ENCODE data around the gene RAI1.

Gene RAI1

DNA sequence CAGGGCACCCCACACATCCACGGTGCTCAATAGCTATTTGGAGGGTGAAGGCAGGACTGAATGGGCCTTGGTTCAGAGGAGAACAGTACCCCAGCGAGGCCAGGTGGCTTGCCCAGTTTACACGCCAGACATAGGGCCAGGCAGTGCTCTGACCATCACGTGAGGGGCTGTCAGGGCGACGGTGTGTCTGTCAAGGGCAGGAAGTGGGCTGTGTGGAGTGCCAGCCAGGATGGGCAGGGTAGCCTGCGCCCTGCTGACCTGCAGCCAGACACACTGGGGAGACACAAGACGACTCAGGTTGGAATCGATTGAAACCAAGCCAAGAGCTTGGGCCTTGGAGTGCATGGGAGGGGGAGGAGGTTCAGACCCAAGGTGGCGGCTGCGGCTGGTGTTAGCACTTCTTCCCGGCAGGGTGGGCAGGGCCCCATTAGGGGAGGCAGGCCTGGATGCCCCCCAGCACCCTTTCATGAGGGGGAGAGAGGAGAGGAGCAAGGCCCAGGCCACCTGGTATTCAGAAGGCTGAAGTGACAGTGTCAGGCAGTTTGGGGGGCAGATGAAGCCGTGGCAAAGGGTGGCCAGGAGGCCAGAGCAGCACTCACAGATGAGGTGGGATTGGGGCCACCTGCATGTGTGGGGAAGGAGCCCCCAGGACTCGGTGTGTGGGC lies 87.3 kb downstream of the RAI1 start:
- Mint-ChIP-seq H3K4me3 (no peak overlapping the region), H3K27me3 (no peaks in the 10 kb centered on the region), H3K36me3 (no peaks in the 10 kb centered on the region), H3K4me1 (ENCODE audit: low read depth) (peaks cover 30% of the 10 kb centered on the region), H3K9me3 (ENCODE audit: low read depth) (no peaks in the 10 kb centered on the region), H3K27ac (no peak overlapping the region)

DNA sequence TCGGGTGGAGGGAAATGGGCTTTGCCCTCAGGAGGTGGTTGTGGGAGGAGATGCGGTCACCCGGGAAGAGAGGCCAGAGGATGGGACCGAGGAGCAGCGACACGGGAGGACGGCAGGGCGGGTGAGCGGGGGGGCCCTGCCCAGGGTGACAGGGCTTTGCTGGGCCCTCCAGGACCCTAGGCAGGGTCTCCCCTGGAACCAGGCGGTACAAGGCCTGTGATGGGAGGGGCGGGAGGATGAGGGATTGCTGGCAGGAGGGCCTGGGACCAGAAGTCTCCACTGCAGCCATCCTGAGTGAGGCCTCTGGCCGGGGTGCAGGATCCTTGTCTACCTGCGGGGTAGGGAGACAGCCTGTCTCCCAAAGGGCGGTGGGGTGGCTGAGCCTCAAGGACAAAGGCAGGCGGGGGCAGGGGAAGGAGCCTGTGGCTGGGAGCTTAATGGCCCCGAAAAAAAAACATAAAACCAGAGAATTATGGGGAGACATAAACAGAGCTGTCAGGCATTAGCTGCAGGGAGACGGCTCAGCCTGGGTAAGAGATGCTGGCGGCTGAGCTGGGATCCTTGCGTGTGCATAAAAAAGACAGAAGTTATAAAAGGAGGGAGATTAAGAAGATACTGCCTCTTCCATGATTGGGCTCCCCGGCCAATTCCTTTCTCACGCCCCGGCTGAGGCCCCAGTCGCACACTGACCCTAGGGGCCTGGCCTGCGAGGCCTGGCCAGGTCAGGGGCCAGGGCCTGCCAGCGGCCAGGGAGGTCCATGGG lies 88.8 kb downstream of the RAI1 start:
- H3K4me3 Mint-ChIP-seq, result no peak overlapping the region
- no peaks in the 10 kb centered on the region for H3K27me3 Mint-ChIP-seq
- no peaks in the 10 kb centered on the region for H3K9me3 Mint-ChIP-seq (ENCODE audit: low read depth)
- no peaks in the 10 kb centered on the region for H3K36me3 Mint-ChIP-seq
- H3K4me1 Mint-ChIP-seq (ENCODE audit: low read depth), result peaks cover 22% of the 10 kb centered on the region
- no peak overlapping the region for H3K27ac Mint-ChIP-seq

DNA sequence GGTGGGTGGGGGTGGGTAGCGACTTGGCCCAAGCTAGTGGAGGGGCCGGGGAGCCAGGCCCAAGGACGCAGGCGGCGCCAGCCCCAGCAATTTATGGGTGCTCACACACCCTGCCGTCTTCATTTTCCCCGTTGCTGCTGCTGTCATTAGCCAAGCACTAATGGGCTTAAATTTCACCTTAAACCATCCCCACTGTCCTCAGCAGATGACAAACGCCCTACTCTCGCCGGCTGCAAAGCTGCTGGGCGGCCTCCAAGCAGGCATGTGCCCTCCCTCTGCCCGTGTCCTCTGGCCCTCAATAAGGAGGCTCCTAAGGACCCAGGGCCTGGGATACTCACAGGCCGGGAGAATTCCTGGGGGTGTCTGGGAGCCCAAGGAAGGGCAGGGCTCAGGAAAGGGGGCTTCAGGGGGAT lies 89.4 kb downstream of the RAI1 start:
- no peaks in the 10 kb centered on the region for H3K9me3 Mint-ChIP-seq (ENCODE audit: low read depth)
- no peak overlapping the region for H3K27ac Mint-ChIP-seq
- no peaks in the 10 kb centered on the region for H3K27me3 Mint-ChIP-seq
- no peaks in the 10 kb centered on the region for H3K36me3 Mint-ChIP-seq
- peaks cover 18% of the 10 kb centered on the region for H3K4me1 Mint-ChIP-seq (ENCODE audit: low read depth)
- no peak overlapping the region for H3K4me3 Mint-ChIP-seq

DNA sequence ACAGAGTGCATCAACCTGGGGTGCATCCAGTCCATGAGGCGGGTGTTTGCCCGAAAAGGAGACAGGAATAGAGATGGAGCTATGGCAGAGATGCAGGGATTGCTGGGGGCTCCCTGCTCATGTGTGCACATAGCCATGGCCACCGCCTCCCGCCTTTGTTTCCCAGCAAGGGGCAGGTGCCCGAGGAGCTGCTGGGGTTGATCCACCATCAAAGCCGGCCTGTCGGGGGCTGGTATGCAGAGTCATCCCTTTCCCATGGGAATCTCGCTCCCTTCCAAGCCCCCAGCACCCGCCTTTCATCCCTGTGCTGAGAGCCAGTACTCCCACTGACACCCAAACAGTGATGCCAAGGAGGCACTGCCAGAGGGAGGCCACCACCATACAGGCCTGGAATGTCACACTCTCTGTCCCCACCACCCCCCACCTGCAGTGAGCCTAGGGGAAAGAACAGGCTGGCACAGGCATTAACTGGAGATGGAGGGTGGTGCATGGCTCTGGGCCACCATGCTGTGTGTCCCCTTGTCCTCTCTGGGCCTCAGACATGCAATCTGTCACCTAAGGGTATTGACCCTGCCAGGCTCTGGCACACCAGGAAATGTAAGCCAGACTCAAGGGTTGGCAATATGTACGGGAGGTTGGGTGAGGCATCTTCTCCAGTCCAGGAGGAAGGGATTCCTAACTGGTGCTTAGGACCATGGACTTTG lies 90.4 kb downstream of the RAI1 start:
- Mint-ChIP-seq H3K36me3 (no peaks in the 10 kb centered on the region), H3K27me3 (no peaks in the 10 kb centered on the region), H3K4me1 (ENCODE audit: low read depth) (peaks cover 9% of the 10 kb centered on the region), H3K27ac (no peak overlapping the region), H3K9me3 (ENCODE audit: low read depth) (no peaks in the 10 kb centered on the region), H3K4me3 (no peak overlapping the region)

DNA sequence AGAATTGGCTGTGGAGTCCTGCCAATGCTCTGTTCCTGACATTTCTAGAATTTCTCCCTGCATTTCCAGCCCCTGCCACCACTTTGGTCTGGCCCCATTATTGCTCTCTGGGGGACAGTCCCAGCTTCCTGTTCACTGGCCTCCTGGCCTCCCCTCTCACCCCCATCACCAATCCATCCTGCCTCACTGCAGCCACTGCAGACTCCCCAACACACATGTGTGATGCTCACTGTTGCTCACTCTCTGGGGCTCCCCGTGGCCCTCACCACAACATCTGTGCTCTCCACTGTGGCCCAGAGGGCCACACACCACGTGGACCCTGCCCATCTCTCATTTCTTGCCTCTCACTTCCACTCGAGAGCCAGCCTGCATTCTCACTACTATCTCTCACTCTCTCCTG lies 91.0 kb downstream of the RAI1 start:
- no peak overlapping the region for H3K27ac Mint-ChIP-seq

DNA sequence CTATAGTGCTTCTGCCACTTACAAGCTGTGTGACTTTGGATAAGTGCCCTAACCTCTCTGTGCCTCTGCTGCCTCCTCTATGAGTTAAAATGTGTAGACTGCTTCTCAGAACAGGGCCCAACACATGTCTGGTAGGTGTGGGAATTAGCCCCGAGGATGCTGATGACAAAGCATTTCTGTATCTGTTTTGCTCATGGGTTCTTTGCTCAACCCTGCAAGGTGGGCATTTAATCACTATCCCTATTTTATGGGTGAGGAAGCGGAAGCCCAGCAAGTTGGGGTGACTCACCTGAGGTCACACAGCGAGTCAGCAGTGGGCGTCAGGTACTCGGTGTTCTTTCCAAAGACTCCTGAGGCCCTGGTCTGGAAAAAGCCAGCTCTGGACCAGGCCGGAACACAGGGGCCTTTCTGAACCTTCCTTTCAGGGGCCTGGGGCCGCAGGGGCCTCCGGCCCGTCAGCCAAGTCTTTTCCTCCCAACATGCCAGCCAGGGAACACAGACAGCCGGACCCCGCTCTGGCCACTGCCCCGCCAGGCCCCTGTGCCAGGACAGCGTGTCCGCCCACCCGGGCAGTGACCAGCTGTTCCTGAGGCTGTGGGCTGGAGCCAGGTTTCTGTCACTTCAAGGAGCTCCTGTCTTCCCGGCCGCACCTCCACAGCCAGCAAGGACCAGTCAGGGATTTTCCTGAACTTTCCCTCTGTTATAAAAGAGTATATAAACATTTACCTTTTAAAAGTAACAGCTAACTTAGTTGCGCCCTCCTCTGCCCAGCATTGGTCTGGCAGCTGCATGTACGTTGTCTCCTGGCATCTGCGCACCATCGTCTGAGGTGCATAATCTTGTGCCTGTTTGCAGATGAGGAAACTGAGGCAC lies 93.0 kb downstream of the RAI1 start:
- peak overlapping the region; percentile 6 for H3K27ac Mint-ChIP-seq
- H3K4me1 Mint-ChIP-seq (ENCODE audit: low read depth), result peaks cover 7% of the 10 kb centered on the region
- no peaks in the 10 kb centered on the region for H3K27me3 Mint-ChIP-seq
- H3K4me3 Mint-ChIP-seq, result no peak overlapping the region
- H3K36me3 Mint-ChIP-seq, result no peaks in the 10 kb centered on the region
- no peaks in the 10 kb centered on the region for H3K9me3 Mint-ChIP-seq (ENCODE audit: low read depth)

More for the DNA sequence above, 91.0 kb downstream of the RAI1 start:
- Mint-ChIP-seq H3K36me3 (no peaks in the 10 kb centered on the region), H3K4me3 (no peak overlapping the region), H3K9me3 (ENCODE audit: low read depth) (no peaks in the 10 kb centered on the region), H3K4me1 (ENCODE audit: low read depth) (peaks cover 7% of the 10 kb centered on the region), H3K27me3 (no peaks in the 10 kb centered on the region)

DNA sequence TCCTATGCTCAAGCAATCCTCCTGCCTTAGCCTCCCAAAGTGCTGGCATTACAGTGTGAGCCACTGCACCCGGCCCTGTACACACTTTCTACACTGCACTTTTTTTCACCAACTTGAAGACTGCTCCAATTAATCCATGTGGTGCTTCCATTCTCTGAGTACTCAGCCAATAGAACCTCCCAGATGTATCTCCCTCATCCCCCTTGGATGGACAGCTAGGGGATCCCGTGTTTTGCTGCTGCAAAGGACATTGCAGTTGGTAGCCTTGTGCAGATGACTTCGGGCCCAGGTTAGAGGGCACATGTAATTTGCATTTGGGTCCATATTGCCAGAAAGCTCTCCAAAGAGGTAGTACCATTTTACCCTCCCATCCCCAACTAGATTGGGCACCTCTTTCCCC lies 95.6 kb downstream of the RAI1 start:
- no peak overlapping the region for H3K4me3 Mint-ChIP-seq
- no peaks in the 10 kb centered on the region for H3K27me3 Mint-ChIP-seq
- peaks cover 11% of the 10 kb centered on the region for H3K4me1 Mint-ChIP-seq (ENCODE audit: low read depth)
- H3K36me3 Mint-ChIP-seq, result no peaks in the 10 kb centered on the region
- H3K9me3 Mint-ChIP-seq (ENCODE audit: low read depth), result no peaks in the 10 kb centered on the region
- H3K27ac Mint-ChIP-seq, result no peak overlapping the region

DNA sequence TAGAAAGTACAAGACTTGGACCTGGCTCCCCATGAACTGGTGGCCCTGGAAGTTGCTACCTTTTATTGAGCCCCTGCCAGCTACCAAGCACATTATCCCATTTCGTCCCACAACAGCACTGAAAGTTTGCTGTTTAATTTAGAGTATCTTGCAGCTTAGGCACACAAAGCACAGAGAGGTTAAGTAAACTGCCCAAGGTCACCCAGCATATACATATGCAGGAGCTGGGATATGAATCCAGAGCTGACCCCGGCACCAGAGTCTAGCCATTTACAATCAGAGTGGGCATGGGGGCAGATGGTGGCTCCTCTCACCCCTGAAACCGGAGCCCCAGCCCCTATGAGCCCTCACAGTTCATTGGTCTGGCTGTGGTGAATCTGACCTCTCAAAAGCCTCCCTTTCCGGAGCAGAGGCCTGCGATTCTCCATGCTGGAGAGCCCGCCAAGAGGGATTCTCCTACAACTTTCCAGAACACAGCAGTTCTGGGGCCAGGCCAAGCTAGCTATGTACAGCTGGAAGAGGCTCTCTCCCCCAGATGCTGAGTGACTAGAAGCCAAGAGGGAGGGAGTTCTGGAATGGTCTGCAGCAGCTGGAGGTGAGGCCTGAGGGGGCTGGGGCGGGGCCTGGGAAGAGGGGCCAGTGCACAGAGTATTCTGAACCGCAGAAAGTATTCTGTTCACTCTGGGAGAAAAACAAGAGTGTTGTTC lies 97.2 kb downstream of the RAI1 start:
- Mint-ChIP-seq H3K27ac (no peak overlapping the region), H3K36me3 (no peaks in the 10 kb centered on the region), H3K27me3 (no peaks in the 10 kb centered on the region), H3K4me1 (ENCODE audit: low read depth) (peaks cover 8% of the 10 kb centered on the region), H3K4me3 (no peak overlapping the region), H3K9me3 (ENCODE audit: low read depth) (no peaks in the 10 kb centered on the region)

DNA sequence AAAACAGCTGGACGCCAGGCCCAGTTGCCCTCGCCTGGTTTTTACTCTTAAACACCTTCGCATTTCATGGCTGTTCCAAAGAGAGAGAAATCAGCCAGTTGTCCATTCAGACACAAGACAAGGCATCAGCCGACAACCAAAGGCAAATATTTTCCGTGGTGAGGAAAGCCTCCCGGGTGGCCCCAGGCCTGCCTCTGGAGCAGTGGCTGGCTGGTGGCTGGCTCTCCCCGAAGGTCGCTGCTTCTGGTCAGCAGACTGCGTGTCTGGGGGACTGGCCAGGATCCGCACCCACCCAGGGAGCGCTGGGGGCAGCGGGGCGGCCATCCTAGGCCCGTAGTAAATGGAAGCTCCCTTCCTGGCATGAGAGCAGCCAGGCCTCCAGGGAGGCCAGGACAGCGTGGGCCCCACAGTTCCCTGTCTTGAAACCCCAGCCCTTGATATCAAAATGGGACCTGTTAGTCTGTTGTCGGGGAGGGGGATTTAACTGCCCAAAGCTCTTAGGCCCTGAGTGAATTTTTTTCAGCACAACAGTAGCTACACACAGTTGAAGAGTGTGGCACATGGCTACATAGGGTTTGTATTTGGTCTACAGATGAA lies 97.9 kb downstream of the RAI1 start:
- Mint-ChIP-seq H3K27ac (no peak overlapping the region), H3K4me1 (ENCODE audit: low read depth) (peaks cover 9% of the 10 kb centered on the region), H3K27me3 (no peaks in the 10 kb centered on the region), H3K9me3 (ENCODE audit: low read depth) (no peaks in the 10 kb centered on the region), H3K4me3 (no peak overlapping the region), H3K36me3 (no peaks in the 10 kb centered on the region)

DNA sequence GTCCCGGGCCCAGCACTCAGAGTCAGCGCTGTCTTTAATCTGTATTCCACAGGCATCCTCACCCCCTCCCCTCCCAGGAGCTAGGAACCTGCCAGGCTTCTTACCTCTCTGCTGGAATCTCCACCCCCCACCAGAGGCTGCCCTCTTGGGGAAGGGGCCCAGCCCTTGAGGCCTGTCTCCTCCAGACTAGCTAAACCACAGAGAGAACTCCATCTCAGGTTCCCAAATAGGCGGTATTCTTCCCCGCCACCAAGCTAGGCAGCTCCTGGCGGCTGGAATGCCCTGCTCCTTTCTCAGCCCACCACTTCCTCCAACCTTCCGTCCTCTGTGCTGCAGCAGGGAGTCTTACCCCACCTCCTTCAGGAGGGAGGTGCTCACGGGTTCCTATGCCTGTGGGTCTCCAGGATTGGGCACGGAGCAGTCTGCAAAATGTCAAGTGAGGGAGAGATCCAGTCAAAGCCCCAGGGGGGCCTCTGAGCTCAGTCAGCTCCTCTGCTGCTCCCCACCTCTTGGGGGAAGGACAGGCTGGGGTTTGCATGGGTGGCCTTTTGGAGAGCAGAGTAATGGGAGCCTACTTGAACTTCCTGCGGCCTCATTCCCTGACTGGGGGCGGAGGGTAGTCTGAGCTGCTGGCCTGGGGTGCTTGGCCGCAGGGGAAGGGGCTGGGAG lies 99.8 kb downstream of the RAI1 start:
- peak overlapping the region; percentile 70 for H3K4me3 Mint-ChIP-seq
- H3K4me1 Mint-ChIP-seq (ENCODE audit: low read depth), result peaks cover 23% of the 10 kb centered on the region
- no peaks in the 10 kb centered on the region for H3K36me3 Mint-ChIP-seq
- no peaks in the 10 kb centered on the region for H3K9me3 Mint-ChIP-seq (ENCODE audit: low read depth)
- no peak overlapping the region for H3K27ac Mint-ChIP-seq
- no peaks in the 10 kb centered on the region for H3K27me3 Mint-ChIP-seq

DNA sequence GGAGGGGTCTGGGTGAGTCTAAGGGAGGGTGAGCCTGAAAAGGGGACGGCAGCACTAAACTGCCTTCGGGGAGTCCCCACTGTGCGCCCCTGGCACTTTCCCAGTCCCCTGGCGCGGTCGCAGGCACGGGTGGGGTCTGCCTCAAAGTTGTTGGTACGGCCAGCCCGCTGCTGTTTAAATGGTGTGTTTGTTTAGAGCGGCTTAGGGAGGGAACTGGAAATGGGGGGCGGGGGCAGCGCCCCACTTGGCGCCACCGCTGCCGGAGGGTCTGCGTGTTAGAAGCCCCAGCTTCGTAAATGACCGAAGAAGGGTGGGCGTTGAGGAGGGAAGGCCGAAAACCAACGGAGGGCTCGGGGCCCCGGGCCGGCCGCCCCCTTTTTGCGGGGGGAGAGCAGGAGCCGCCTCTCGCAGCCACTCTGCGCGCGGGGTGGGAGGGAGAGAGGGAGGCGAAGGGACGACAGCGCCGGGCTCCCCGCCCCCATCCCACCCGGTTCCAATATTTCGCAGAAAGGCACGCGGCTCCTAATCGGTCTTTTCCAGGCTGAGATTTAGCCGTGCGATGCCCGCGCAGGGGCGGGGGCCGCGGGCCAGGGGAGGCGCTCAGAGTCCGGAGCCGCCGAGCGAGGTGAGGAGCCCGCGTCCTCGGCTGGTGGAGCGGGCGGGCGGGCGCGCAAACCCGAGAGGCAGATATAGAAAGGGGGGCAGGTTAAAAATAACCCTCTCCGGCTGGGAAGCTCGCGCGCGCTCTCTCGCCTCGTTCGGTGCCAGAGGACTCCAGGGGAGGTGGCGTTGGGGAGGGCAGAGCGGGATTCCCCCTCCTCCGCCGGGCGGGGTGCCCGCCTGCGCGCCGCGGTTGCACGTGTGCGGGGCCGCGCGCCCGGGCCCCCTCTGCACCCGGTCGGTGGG lies 100.6 kb downstream of the RAI1 start:
- H3K27ac Mint-ChIP-seq, result no peak overlapping the region
- H3K9me3 Mint-ChIP-seq (ENCODE audit: low read depth), result no peaks in the 10 kb centered on the region
- H3K4me1 Mint-ChIP-seq (ENCODE audit: low read depth), result peaks cover 26% of the 10 kb centered on the region
- H3K36me3 Mint-ChIP-seq, result no peaks in the 10 kb centered on the region
- H3K4me3 Mint-ChIP-seq, result peak overlapping the region; percentile 66
- H3K27me3 Mint-ChIP-seq, result no peaks in the 10 kb centered on the region

DNA sequence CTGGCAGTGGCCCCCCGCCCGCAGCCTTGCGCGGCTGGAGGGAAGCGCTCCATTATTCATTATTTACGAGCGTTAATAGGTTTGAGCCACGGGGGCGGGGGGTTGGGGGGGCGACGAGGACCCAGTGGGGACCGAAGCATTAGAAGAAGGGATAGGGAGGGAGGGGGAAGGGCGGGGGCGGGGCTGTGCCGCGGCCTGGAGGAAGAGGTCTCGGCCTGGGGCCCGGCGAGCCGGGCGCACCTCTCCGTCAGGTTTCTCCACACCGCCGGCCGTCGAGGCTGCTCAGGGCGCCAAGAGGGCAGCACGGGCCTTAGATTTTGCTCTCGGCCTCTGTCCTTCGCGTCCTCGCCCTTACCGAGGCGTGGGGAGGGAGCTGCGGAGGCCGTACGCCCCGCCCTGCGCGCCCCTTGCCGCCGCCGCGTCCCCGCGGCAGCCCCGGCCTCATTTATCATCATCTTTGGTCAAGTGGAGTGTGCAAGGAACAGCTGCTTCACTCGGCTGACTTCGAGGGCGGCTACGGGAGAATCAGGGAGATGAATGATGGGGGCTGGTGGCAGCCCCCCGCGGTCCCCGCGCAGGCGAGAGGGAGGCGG lies 101.4 kb downstream of the RAI1 start:
- H3K27ac Mint-ChIP-seq, result no peak overlapping the region
- peak overlapping the region; percentile 77 for H3K4me3 Mint-ChIP-seq
- H3K36me3 Mint-ChIP-seq, result no peaks in the 10 kb centered on the region
- H3K4me1 Mint-ChIP-seq (ENCODE audit: low read depth), result peaks cover 26% of the 10 kb centered on the region
- no peaks in the 10 kb centered on the region for H3K9me3 Mint-ChIP-seq (ENCODE audit: low read depth)
- H3K27me3 Mint-ChIP-seq, result no peaks in the 10 kb centered on the region

Data from activated naive CD8-positive, alpha-beta T cell (primary cell).